ENCODE results near the gene DOCK1.

The DOCK1 gene

DNA sequence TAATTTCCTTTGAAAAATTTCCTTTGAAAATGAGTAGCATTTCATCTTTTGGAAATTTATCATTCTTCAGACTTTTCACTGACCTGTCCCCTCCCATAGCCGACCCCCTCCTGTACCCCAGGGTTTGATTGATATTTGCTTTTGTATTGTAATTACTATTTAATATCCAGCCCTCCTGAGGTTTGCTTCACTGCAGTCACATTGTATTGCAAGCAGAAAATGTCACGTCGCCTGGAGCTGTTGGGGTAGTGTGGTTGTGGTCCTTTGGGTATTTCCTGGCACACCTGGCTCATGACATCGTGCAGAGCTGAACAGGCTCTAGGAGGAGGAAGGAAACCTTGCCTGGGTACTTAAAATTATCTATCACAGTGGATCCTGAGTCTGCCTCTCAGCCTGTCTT lies 175.1 kb downstream of the DOCK1 start:
- DNase-seq (ENCODE audit: insufficient read length, low spot score) (no peak), FAIRE-seq (no peak)
- TF ChIP-seq POLR2A (IDR thresholded peaks at IDR 0.05; ENCODE audit: low read depth, low read length), result no peak

- FAIRE-seq (no peak), DNase-seq (ENCODE audit: insufficient read length, low spot score) (no peak)
- TF ChIP-seq POLR2A (IDR thresholded peaks at IDR 0.05; ENCODE audit: low read depth, low read length), result no peak
These were observed 176.7 kb downstream of the DOCK1 start for GRCh38 chr10:127081851-127082345.

GRCh38 chr10:127082651-127083050 lies 177.4 kb downstream of the DOCK1 start:
- FAIRE-seq (no peak), DNase-seq (ENCODE audit: insufficient read length, low spot score) (no peak)
- no peak for TF ChIP-seq POLR2A (IDR thresholded peaks at IDR 0.05; ENCODE audit: low read depth, low read length)

GRCh38 chr10:127085957-127086356 lies 180.7 kb downstream of the DOCK1 start:
- no peak for DNase-seq (ENCODE audit: insufficient read length, low spot score)
- no peak for TF ChIP-seq POLR2A (IDR thresholded peaks at IDR 0.05; ENCODE audit: low read depth, low read length)
- FAIRE-seq, result no peak

- no peak for FAIRE-seq
- TF ChIP-seq POLR2A (IDR thresholded peaks at IDR 0.05; ENCODE audit: low read depth, low read length), result no peak
- DNase-seq (ENCODE audit: insufficient read length, low spot score), result no peak
These were observed 183.7 kb downstream of the DOCK1 start for GRCh38 chr10:127088908-127089307.

GRCh38 chr10:127089446-127089845 lies 184.2 kb downstream of the DOCK1 start:
- no peak for DNase-seq (ENCODE audit: insufficient read length, low spot score)
- TF ChIP-seq POLR2A (IDR thresholded peaks at IDR 0.05; ENCODE audit: low read depth, low read length), result no peak
- FAIRE-seq, result no peak

DNA sequence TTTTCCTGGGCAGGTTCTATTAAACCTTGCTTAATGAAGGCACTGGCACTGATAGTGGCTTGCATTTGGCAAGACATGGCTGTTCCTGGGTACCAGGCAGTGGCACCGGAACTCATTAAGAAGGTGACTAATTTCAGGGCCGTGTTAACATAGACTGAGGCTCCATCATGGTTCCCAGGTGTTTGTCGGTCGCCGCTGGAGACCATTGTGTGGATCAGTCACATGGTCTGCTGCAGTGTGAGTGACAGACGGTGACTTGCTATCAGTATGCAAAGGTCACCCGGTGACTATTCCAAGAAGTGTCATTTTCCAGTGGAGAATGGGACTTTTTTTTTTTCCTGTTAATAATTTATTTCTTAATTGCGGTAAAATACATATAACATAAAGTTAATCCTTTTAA lies 184.9 kb downstream of the DOCK1 start:
- DNase-seq (ENCODE audit: insufficient read length, low spot score) (no peak), FAIRE-seq (no peak)
- no peak for TF ChIP-seq POLR2A (IDR thresholded peaks at IDR 0.05; ENCODE audit: low read depth, low read length)

DNA sequence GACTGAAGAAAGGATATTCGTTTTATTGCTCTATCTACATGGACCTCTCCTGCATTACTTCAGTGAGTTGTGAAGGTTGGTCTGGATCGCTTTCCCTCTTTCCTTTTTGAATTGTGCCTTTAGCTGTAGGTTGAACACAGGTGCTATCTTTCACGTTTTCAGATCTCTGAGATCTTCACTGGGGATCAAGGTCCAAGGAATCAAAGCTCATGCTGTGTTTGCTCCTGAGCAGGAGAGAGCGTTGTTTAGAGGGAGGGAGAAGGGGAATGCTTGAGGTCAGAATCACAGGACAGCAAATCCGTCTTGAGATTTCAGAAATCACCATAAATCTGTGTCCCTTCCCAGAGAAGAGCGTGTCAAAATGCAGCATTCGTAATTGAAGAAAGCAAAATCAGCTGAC lies 186.1 kb downstream of the DOCK1 start:
- FAIRE-seq, result no peak
- DNase-seq (ENCODE audit: insufficient read length, low spot score), result no peak

DNA sequence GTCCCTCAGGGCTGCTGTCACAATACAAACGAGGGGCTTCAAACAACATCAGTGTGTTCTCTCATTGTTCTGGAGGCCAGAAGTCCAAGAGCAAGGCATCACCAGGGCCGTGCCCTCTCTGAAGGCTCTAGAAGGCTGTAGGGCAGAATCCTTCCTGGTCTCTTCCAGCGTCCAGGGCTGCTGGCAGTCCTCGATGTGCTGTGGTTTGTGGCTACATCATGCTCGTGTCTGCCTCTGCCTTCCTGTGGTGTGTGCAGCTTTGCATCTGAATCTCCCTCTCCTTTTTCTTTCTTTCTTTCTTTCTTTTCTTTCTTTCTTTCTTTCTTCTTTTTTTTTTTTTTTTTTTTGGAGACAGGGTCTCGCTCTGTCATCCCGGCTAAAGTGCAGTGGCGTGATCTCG lies 187.7 kb downstream of the DOCK1 start:
- TF ChIP-seq POLR2A (IDR thresholded peaks at IDR 0.05; ENCODE audit: low read depth, low read length), result no peak
- no peak for FAIRE-seq
- DNase-seq (ENCODE audit: insufficient read length, low spot score), result no peak

More for the DNA sequence above, 186.1 kb downstream of the DOCK1 start:
- no peak for TF ChIP-seq POLR2A (IDR thresholded peaks at IDR 0.05; ENCODE audit: low read depth, low read length)

DNA sequence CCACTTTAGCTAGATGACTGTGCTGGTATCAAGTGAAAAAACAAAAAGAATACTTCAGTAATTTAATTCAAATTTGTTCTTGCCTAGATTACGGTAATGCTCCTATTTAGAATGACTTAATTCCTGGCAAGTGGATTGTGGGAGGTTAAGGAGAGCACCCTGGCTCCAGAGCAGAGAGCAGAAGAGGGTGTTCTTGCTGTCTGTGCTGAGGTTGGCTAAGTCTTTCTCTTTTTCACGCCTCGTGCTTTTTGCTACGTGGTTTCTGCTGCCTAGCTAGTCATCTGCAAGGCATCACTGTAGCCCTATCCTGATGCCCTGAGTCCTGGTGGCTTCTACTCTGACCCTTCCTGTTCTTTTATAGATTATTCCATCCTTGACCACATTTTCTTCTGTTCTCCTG lies 189.8 kb downstream of the DOCK1 start:
- FAIRE-seq (no peak), DNase-seq (ENCODE audit: insufficient read length, low spot score) (no peak)
- TF ChIP-seq POLR2A (IDR thresholded peaks at IDR 0.05; ENCODE audit: low read depth, low read length), result no peak

- DNase-seq (ENCODE audit: insufficient read length, low spot score) (no peak), FAIRE-seq (no peak)
- no peak for TF ChIP-seq POLR2A (IDR thresholded peaks at IDR 0.05; ENCODE audit: low read depth, low read length)
These were observed 195.9 kb downstream of the DOCK1 start for GRCh38 chr10:127100983-127101615.

DNA sequence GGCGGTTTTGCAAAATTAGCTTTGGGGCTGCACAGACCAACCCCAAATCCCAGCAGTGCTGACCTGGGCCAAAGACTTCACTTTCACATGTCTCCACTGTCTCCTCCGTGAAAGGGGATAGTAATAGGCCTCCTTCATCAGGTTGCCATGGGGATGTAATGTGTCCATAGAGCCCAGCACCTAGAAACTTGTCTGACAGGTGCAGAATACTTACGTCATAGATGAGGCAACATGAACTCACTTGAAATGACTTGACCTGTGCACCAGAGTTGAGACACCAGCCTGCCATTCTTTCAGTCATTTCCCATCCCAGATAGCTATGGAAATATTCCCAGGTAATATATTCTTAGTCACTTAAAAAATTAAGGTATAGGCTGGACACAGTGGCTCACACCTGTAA lies 196.9 kb downstream of the DOCK1 start:
- no peak for FAIRE-seq

DNA sequence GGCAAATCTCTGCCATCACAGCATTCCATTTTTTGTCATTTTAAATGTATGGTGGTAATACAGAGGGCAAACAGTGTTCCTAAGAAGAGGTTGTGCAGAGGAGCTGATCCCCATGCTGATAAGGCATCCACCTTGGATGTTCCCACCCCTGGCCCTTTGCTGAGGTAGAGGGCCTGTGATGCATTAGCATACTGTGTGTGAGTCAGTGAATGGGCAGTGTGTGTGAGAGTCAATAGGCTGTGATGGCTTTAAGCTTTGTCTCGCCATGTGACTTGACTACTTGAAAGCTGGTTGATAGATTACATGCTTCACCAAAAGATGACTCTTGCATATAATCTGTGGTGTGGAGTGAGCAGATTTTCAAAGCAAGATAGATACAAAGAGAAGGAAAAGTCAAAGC lies 209.9 kb downstream of the DOCK1 start:
- TF ChIP-seq POLR2A (IDR thresholded peaks at IDR 0.05; ENCODE audit: low read depth, low read length), result no peak
- DNase-seq (ENCODE audit: insufficient read length, low spot score) (no peak), FAIRE-seq (no peak)

More for the DNA sequence above, 196.9 kb downstream of the DOCK1 start:
- no peak for TF ChIP-seq POLR2A (IDR thresholded peaks at IDR 0.05; ENCODE audit: low read depth, low read length)
- no peak for DNase-seq (ENCODE audit: insufficient read length, low spot score)

DNA sequence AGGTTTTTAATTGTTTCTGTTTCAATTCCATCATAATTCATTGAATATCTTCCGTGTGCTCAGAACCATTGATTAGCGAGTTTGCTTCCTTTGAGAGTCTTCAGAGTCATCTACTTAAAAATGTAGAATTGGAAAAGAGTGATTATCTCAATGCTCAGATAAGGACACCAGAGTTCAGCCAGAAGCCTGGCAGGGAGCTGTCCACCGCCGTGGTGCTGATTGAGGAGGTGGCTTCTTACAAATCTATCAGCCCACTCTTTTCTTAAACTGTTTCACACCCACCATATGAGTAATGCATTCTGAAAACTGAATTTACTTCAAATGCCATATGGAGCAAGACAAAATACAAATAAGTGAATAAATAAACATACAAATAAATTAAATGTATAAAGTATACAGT lies 211.9 kb downstream of the DOCK1 start:
- DNase-seq (ENCODE audit: insufficient read length, low spot score) (peak; percentile 5), FAIRE-seq (no peak)
- TF ChIP-seq POLR2A (IDR thresholded peaks at IDR 0.05; ENCODE audit: low read depth, low read length), result no peak

DNA sequence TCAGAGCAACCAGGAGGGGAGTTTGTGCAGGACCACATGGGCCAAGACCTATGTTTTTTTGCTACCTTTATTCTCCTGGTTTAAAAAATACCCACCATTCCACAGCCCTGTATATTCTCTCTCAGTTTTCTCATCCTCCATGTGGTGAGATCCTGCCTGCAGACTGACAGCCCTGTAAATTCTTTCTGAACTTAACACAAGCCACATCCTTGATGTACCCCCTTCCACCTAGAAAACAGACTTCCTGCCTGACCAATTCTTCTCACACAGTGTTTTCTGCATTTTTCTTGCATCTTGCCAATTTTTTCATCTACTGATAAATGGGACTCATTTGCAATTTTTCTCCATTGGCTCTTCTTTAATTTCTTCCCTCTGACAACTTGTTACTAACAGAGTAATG lies 212.8 kb downstream of the DOCK1 start:
- FAIRE-seq (no peak), DNase-seq (ENCODE audit: insufficient read length, low spot score) (no peak)
- no peak for TF ChIP-seq POLR2A (IDR thresholded peaks at IDR 0.05; ENCODE audit: low read depth, low read length)

- no peak for TF ChIP-seq POLR2A (IDR thresholded peaks at IDR 0.05; ENCODE audit: low read depth, low read length)
- DNase-seq (ENCODE audit: insufficient read length, low spot score) (no peak), FAIRE-seq (no peak)
These were observed 214.7 kb downstream of the DOCK1 start for GRCh38 chr10:127119936-127120335.

Measured in H54 (cell line).